ENCODE measurements around the gene MBIP.

The MBIP gene

DNA sequence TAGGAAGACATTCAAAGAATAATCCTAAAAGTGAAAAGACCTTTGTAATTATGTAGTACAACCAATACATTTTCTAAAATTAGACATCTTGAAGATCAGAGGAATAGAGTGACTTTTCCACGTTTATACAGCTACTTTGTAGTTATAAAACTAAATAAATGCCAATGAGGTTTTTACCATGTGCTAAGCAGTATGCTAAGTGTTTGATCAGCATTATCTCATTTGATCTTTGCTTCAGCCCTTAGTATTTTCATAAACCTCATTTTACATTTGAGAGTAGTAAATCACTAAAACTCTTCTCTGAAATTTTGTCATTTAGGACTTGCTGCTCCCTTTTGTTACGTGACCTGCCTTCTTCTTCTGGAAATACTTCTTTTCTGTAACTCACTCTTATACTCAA lies 13.6 kb downstream of the MBIP start:
- DNase-seq = no peak

DNA sequence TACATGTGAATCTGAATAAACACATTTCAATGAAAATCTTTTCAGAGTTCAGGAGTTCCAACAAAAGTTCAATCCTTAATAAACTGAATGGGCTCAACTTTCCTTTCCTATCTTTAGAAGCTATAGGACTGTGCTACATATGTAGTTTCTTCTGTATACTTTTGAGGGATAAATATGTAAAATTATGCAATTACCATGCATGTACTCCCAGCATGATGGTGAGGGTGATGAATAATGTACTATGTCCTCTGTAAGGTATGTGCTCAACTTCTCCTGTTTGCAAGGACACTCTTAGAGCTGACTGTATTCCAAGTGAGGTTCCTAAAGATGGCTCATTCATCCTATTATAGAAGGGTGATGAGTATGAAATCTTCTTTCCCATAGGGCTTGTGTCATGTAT lies 15.5 kb downstream of the MBIP start:
- DNase-seq = no peak

DNA sequence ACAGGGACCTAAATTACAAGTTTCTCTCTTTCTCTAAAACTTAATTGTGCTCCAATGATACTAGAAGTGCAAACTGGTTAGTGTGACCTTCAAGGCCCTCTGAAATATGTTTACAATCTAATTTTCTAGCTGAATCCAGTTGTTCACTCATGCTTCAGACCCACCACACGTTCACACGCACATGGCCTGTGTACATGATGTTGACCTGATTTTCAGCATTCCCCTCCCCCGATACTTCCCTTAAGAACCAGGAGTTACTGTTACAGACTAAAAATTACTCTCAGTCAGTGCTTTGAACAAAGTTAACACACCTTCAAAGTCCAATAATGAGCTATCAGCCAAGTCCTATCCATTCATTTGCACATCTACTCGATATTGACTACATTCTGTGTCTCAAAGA lies 16.5 kb downstream of the MBIP start:
- DNase-seq = no peak

DNA sequence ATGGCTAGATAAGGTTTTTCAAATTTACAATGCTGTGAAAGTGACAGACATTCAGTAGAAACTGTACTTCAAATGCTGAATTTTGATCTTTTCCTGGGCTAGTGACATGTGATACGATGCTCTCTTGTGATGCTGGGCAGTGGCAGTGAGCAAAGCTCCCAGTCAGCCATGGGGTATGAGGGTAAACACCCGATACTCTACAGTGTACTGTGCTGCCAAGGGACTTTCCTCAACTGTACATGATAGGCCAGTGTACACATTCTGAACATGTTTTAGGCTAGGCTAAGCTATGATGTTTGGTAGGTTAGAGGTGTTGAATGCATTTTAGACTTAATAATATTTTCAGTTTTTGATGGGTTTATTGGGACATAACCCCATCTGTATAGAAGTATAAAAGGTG lies 17.6 kb downstream of the MBIP start:
- DNase-seq = no peak

DNA sequence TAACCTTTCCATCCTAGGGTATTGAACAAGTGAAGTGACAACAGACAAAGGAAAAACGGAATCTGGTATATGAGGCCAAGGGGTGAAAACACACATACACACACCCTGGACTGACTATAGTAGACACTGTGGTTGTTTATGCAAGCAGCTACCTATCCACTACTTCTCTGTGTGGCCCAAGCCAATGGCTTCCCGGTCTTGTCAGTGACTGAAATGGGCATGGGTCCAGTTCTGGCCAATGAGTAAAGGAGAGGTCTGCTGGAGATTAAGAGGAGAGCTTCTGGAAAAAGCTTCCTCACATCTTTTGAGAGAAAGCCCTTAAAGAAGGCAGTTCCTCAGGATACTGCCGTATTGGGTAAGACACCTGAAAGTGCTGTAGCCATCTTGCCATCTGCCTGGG lies 19.3 kb downstream of the MBIP start:
- no peak for DNase-seq

DNA sequence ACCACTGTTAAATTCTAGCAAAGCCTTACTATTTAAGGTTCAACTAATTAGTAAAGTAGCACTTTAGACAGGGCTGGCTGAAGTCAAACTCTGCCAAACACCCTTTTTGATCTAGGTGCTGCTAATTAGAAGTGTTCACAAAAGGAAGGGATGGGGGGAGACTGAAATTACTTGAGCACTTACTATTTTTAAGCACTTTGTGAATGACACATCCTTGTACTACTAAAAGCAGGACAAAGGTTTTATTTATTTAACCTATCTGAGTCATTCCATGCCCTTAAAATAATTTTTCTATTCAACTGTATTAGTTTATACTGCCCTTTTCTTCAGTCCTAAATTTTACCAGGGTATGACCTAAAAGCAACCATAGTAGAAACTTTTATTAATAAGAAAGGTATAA lies 20.1 kb downstream of the MBIP start:
- no peak for DNase-seq

DNA sequence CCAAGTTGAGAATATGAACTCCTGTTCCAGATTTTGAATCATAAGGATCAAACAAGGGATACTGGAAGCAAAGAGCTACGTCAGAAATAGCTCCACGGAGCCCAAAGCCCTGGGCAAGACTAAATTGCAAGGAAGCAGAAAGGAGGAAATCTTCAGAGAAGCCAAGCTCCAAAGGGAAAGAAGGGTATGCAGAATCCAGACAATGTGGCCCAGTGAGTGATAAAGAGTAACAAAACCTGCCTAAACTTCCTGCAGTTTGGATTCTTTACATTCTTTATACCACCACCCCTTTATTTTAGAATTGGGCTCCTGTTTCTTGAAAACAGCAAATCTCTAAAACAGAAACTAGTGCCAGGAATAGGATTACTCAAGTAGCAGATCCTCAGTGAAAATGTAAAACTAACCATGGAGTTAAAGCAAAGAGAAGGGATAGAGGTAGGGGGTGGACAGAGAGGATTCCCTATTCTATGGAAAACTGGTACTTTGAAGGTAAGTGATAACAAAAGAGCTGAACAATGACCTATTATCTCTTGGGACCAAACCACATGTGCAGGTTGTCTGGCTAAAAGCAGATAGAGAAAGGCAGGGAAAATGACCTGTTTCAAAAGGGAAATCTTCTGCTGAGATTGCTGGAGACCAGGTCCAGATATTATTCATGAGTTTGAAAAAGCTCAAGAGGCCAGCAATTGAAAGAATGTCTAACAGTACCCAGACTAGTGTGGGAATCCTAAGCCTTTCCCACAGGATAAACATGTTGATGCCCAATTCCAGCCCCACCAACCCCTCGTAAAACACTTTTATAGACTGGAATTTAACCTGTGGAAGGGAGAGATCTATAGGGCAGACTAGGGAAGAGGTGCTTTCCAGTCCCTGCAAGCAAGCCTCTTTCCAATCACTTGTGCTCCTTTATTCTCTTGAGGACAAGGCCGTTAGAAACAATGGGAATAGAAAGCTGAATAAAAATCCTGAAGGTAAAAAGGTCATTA lies 24.5 kb downstream of the MBIP start:
- no peak for DNase-seq

DNA sequence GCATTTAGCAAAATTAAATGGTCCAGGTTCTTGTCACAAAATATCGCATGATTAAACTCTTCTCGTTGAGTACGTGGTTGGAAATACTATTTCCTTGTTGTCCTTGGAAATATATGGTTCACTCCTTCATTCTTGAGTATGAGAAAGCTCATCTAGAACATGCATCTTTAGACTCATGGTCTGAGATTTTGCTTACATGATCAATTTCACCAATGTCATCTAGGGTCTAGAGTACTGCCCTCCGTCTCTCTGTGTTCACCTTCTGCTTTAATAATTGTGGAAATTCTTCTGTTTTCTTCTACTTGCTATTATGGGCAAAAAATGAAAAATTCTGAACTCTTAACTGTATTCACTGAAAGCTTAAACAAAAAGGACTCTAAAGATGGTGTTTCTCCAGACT lies 25.9 kb downstream of the MBIP start:
- DNase-seq = no peak

DNA sequence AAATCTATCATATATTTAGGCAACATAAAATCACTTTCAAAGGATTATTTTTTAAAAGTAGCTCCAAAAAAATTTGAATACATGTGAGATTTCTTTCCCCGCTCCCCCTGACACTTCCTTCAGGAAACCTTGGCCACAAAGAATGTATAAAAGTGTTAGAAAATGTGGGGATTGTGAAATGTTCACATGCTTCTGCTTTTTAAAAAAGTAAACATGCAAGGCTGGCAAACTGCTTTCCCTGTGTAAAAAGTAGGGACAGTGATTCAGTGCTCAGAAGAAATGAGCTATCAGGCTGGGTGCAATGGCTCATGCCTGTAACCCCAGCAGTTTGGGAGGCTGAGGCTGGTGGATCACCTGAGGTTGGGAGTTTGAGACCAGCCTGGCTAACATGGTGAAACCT lies 26.6 kb downstream of the MBIP start:
- no peak for DNase-seq

DNA sequence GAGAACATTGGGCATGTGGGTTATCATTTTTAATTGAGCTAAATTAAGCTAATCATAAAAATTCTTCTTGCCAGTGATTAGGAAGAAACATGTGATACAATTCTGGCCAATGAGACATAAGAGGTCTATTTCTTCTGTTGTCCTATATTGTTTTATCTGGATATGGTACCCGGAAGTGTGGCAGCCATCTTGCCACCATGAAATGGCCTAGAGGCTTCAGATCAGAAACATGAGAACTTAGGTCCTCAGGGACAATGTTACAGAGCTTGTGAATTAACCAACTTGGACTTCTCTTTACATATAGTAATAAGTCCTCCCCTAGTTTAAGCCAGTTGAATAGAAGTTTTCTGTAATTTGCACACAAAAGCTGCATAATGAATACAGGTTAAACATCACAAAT lies 30.5 kb downstream of the MBIP start:
- no peak for DNase-seq

DNA sequence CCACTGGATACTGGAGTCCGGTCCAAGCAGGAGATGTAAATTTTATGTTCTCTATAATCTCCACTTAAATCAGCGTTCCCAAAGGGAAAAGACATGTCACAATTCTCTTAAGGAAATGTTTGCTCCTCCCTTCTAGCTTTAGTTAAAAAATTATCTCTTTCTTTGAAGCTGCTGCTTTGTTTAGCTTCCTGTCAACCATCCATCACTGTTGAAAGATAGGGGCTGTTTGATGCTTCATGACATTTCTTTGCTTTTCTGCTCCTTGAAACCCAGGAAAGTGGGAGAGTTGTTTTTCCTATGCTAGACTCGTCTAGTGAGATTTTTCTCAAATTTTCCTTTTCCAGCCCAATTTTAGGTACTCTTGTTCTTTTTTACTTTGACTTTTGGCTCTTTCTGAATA lies 31.9 kb downstream of the MBIP start:
- no peak for DNase-seq

DNA sequence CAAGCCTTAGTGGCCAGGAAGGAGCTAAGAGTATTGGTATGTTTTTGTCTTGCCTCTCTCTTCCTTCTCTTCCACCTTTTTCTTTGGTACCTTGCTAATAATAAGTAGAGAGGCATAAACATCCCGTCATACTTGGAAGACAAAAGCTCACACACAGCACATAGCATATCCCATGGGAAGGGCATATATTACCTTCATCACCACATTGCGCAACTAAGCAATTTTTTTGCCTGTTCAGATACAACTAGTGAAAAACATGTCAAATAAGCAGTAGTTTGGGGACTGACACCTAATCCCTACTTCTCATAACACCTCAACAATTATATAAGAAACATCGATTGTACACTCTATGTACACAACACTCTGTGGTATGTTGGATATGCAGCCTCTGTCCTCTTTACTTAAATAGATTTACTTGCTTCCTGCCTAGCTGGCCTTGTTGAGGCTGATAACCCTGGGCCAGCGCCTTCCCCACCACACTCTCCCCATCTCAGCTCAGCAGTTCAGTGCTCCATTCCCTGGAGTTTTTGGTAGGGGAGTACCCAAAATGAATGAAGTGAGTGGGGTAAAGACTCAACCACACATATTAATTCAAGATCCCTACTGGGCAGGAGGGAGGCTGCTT lies 35.4 kb downstream of the MBIP start:
- DNase-seq = no peak

DNA sequence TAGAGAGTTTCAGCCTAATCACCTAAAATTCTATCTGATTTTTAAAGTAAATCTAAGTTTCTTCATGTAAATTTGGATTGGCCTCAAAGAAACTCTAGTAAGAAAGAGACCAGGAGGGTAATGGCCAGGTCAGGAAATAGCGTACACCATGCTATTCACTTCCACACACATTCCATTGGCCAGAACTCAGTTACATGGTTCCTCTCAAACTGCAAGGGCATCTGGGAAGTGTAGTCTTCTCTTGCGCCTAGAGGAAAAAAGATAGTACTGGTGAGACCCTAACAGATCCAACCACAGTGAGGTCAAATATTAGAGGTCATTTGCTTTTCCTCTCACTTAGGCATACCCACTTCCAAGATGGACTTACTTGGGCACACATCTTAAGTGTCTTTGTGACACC lies 39.1 kb downstream of the MBIP start:
- DNase-seq = no peak

DNA sequence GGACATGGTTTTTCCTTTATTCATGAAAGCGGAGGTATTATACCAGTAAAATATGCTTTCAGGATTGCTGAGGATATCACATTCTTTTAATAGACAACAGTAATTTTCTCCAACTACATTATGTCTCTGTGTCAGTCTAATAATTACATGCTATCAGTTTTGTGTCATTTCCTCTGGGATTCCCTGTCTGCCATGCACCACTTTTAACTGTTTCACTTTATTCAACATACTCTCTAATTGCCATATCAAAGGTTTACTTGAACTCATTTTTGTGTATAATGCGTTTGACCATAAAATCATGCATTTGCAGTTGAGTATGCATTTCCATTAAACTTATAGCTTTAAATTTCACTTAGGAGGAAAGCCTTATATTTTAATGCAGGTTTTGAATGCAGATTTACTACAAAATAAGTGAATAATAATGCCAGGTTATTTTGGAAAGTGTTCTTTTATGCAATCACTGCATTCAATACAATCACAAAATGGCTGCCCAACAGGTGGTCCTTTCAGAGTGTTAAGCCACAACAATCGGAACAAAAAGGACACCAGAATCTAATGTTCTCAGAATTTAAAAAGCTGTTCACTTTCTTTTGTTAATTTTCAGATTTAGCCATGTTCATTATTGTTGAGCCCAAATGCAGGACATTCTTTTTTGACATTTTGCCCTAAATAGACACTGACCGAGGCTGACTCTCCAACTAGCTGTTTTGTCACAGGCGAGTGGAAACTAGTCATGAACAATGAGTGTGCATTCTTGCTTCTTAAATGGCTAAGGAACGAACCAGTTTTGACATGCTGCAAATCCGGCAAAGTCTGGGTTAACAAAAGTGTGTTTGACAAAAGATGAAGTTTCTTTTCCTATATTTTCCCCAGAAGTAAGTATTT lies 40.9 kb downstream of the MBIP start:
- DNase-seq = no peak

DNA sequence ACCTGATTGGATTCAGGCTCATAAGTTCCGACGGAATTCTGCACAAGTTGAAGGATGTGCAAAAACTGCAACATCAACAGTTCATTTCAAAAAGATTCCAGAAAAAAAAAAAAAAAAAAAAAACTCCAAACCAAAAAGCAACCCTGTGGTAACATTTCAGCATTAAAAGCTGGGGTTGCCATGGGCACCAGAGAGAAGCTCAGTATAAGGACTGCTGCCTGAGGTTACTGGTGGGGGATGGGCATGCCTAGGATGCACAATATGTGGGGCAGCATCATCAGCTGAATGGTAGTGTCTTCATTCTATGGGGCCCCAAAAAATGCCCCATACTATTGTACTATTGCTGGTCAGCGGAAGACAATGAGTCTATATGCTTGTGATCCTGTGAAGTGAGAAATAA lies 44.7 kb downstream of the MBIP start:
- DNase-seq = no peak

DNA sequence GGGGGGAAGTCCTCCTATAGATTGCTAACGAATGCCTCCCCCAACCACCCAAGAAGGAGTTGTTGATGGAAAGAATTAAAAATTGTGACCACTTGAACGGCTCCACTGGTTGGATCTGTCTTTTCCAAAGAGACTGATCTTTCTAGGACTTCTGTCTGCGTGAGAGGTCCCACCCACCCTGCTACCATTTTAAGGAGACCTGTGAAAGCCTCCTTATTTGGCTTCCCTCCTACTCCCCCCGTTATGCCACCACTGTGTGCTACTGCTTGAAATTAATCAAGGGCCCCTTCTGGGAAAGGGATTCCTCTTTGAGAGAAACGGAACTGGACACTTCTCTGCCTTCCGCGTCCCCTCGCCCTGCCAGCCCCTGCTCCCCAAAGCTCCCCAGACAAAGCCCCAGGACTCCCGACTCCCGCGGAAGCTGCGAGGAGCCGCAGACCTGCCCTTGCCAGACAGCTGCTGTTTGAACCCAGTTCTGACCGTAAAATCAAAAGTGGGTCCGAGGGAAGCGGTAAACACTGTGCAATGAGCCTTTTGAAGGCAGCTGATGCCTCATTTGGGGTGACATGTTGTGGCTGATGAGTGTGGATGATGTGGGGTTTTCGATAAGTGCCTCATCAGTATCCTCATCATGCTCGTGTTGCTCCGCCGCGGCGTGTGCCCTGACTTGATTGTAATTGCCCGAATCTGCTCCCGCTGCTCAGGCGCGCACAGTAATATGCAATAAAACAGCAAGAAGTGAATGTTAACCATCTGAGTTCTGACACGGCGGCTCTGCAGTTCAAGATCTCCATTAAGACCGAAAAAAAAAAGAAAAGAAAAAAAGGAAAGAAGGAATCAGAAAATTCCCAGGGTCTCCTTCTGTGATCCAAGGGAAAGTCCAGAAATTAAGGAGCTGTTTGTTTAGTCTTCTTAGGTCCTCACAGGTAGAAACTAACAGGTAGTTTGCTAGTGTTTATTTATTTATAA lies 48.2 kb downstream of the MBIP start:
- no peak for DNase-seq

DNA sequence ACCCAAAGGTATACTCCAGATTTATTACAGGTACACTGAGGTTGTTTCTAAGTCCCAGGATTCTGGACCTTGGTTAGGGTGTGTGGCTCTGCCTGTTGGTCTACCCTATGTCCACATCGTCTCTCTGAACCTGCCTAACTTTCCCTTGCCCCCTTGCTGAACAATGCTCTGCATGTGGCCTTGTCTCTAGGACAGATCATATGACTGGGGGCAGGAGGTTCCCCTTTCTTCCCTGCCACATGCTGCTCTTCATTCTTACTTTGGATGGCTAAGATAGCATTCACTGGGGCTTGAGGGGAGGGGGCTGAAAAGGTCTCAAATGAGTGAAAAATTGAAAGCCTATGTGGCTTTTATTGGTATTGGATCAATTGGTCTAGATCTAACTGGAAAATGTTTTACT lies 49.2 kb downstream of the MBIP start:
- DNase-seq = no peak

DNA sequence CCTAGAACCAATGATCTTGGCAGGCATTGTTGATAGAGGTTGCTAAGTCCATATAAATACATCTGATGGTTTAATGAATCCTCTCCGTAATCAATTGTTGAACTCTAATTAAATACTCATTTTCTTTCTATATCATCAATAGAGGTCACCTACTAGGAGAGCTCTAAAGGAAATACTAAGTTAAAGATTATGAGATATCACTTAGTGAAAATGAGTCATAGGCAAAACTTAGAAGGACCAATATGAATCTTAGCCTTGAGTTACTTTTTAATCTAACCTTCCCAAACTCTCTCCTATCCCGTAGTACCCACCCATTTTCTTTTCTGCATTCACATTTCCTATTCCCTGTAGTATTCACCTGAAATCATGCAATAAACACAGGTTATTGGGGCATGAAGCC lies 50.2 kb downstream of the MBIP start:
- no peak for DNase-seq

DNA sequence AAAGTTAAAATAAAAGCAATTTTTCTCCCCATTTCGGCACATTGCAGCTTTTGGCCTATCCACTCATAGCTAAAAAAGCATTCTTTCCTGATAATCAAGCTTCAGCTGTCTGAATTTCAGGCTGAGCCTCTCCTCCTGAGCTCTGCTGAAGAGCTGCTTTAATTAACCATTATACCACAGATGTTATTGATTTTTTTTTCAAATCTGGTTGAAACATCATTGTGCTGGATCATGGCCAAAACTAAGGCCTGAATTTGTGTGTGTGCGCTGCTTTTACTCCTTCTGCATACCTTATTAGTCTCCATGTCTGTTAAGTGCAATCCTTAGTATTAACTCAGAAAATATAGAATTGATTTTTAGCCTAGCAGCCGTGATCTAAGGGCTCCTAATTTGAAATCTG lies 52.3 kb downstream of the MBIP start:
- DNase-seq = no peak

DNA sequence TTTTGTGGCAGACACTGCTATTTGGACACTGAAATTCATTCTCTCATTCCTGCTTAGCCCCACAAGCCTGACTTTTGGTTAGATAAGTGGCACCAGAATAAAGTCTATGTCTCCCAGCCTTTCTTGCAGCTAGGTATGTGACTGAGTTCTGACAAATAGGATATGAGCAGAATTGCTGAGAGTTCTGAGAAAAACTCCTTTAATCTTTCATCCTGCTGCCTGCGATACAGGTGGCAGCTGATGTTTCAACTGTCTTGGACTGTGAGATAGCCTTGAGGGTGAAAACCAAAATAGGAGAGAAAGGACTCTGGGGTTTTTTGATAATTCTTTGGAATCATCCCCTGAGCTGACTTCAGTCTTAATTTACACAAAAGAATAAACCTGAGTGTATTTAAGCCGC lies 55.8 kb downstream of the MBIP start:
- DNase-seq = no peak

DNA sequence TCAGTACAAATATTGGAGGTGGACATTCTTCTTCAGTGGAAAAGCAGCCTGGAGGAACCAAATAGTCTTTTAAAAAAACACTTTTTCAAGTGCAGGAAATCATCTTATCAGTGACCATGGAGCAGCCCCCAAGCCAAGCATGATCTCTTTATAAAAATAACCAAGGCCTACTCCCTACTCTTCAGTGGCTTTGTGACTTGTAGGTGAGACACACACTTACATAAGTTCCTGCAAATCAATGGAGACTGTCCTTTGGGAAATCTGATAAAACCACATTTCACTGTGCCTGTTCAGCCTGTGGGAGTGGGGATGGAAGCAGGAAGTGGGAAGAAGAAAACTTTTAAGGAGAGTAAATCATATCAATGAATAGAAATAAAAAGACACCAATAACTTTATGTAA lies 56.3 kb downstream of the MBIP start:
- no peak for DNase-seq

DNA sequence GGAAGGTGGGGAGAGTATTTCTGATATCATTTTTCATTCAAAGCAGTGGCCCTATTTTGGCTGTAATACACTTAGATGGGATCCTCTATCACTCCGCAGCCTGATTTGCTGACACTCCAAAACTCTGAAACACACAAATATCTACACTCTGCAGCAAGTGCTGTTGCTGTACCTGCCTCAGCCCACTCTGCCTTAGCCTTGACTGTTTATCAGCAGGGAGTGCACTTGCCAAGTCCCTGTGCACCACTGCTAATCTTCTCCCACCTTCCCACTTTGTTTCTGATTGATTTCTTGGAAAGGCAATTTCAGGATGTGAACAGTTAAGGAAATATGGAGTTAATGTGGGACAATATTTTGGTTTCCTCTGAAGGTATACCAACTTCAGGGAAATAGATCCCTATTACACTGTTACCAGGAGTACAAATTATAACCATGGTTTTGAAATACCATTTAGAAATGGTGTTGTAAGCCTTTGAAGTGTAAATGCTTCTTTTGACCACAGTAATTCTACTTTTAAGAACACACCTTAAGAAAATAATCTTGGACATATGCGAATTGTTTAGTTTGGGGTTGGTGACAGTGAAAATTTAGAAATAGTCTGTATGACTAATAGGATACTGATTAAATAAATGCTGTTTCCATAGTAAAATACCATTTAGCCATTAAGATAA lies 59.3 kb downstream of the MBIP start:
- DNase-seq = no peak

Data from effector CD8-positive, alpha-beta T cell (primary cell).